ENCODE measurements around the gene GPATCH2L.

GPATCH2L gene

GRCh38 chr14:76123426-76124225 is 28.1 kb upstream of the GPATCH2L start:
- H3K4me1 ChIP-seq (ENCODE audit: control insufficient read depth, insufficient read depth, low read length): no peaks in the 10 kb centered on the region
- no peak overlapping the region for H3K9ac ChIP-seq (ENCODE audit: low read length)
- no peaks in the 10 kb centered on the region for H3K27me3 ChIP-seq (ENCODE audit: control insufficient read depth, insufficient read depth, low read length)
- H3K27ac ChIP-seq (ENCODE audit: low read depth, low read length): no peak overlapping the region
- H3K36me3 ChIP-seq (ENCODE audit: control insufficient read depth, insufficient read depth, low read length): no peaks in the 10 kb centered on the region
- H3K4me3 ChIP-seq (ENCODE audit: low read length): no peak overlapping the region

- Histone ChIP-seq H3K36me3 (ENCODE audit: control insufficient read depth, insufficient read depth, low read length) (no peaks in the 10 kb centered on the region), H3K27me3 (ENCODE audit: control insufficient read depth, insufficient read depth, low read length) (no peaks in the 10 kb centered on the region), H3K4me3 (ENCODE audit: low read length) (no peak overlapping the region), H3K4me1 (ENCODE audit: control insufficient read depth, insufficient read depth, low read length) (no peaks in the 10 kb centered on the region), H3K9ac (ENCODE audit: low read length) (no peak overlapping the region), H3K27ac (ENCODE audit: low read depth, low read length) (no peak overlapping the region)
Measured at GRCh38 chr14:76125511-76125910, 26.2 kb upstream of the GPATCH2L start.

DNA sequence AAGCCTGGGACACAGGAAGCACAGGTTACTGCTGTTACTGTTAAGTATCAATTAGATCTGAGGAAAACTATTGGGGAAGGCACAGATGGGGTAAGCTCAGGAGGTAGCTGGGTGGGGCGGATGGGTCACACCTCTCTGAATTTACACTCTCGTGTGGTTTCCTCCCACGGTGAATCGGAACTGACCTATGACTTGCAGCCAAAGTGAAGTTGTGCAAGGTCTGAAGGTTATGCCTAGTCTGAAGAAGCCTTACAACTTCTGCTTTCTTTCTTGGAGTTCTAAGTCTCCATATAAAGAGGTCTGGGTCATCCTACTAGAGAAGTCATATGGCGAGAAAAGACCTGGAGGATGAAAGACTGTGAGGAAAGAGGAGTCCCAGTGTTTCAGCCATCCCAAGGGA is 25.6 kb upstream of the GPATCH2L start:
- Histone ChIP-seq H3K36me3 (ENCODE audit: control insufficient read depth, insufficient read depth, low read length) (no peaks in the 10 kb centered on the region), H3K4me1 (ENCODE audit: control insufficient read depth, insufficient read depth, low read length) (no peaks in the 10 kb centered on the region), H3K9ac (ENCODE audit: low read length) (no peak overlapping the region), H3K27ac (ENCODE audit: low read depth, low read length) (no peak overlapping the region), H3K4me3 (ENCODE audit: low read length) (no peak overlapping the region), H3K27me3 (ENCODE audit: control insufficient read depth, insufficient read depth, low read length) (no peaks in the 10 kb centered on the region)

DNA sequence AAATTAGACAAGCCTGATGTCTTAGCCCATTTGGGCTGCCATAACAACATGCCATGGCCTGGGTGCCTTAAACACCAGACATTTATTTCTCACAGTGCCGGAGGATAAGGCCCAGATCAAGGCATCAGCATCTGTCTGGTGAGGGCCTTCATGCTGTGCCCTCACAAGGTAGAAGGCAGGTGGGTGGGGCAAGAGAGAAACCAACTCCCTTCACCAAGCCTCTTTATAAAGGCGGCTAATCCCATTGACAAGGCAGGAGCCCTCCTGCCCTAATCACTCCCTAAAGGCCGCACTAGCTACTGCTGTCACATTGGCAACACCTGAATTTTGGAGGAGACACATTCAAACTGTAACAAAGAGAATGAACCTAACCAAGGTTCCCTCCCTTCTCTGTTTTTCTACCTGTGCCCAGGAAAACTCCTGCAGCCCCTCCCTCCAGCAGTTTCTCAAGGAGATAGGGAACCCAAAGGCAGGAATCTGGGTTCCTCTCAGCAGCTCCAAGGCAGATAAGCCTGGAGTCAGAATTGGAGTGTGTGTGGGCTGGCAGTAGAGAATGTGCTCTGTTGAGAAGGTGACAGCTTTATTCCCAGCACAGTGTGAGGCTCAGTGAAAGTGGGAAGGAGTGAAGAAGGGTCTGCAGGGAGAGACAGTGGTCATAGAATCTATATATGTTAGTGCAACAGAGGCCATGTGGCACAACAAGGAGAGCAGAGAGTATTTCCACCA is 21.7 kb upstream of the GPATCH2L start:
- Histone ChIP-seq H3K4me1 (ENCODE audit: control insufficient read depth, insufficient read depth, low read length) (no peaks in the 10 kb centered on the region), H3K4me3 (ENCODE audit: low read length) (no peak overlapping the region), H3K36me3 (ENCODE audit: control insufficient read depth, insufficient read depth, low read length) (no peaks in the 10 kb centered on the region), H3K9ac (ENCODE audit: low read length) (no peak overlapping the region), H3K27ac (ENCODE audit: low read depth, low read length) (no peak overlapping the region), H3K27me3 (ENCODE audit: control insufficient read depth, insufficient read depth, low read length) (no peaks in the 10 kb centered on the region)

- no peak overlapping the region for H3K27ac ChIP-seq (ENCODE audit: low read depth, low read length)
- no peak overlapping the region for H3K9ac ChIP-seq (ENCODE audit: low read length)
- no peak overlapping the region for H3K4me3 ChIP-seq (ENCODE audit: low read length)
- no peaks in the 10 kb centered on the region for H3K36me3 ChIP-seq (ENCODE audit: control insufficient read depth, insufficient read depth, low read length)
- H3K4me1 ChIP-seq (ENCODE audit: control insufficient read depth, insufficient read depth, low read length): no peaks in the 10 kb centered on the region
- H3K27me3 ChIP-seq (ENCODE audit: control insufficient read depth, insufficient read depth, low read length): no peaks in the 10 kb centered on the region
Measured at GRCh38 chr14:76131071-76131965, 20.4 kb upstream of the GPATCH2L start.

DNA sequence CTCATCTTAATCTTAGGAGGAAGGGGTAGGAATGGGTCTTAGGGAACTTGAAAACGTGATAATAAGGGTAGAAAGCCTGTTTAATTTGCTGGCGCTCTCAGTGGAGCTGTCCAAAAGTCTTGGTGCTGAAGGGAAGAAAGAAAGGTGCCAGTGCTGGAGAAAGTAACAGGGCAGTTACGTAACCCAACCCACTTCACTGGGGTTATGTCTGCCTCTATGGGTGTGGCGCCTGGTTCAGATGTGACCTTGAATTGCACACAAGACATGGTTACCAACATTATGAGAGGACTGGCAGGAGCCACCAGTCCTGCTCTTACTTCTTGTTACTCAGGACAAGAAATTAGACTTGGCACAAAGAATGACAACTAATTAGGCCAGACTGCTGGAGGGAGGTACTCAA is 18.6 kb upstream of the GPATCH2L start:
- H3K27ac ChIP-seq (ENCODE audit: low read depth, low read length): no peak overlapping the region
- no peaks in the 10 kb centered on the region for H3K4me1 ChIP-seq (ENCODE audit: control insufficient read depth, insufficient read depth, low read length)
- no peaks in the 10 kb centered on the region for H3K36me3 ChIP-seq (ENCODE audit: control insufficient read depth, insufficient read depth, low read length)
- no peak overlapping the region for H3K4me3 ChIP-seq (ENCODE audit: low read length)
- H3K27me3 ChIP-seq (ENCODE audit: control insufficient read depth, insufficient read depth, low read length): peaks cover 7% of the 10 kb centered on the region
- no peak overlapping the region for H3K9ac ChIP-seq (ENCODE audit: low read length)

DNA sequence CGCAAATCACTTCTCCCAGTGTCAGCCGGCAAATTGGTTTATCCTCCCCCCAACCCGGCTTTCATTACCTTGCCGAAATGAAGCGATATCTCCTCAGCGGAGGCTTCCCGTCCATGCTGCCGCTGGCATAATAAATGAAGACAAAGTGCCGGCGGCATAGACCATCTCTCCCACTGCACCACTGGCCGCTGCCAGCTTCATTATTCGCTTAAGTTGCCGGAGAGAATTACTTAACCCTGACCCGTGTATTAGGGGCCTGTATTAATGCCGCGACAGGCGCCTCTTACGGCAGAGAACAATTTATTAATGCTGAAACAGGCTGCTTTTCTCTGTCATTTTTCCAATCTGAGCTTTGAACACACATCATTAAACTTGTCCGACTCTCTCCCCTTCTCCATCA is 17.5 kb upstream of the GPATCH2L start:
- no peaks in the 10 kb centered on the region for H3K36me3 ChIP-seq (ENCODE audit: control insufficient read depth, insufficient read depth, low read length)
- no peak overlapping the region for H3K4me3 ChIP-seq (ENCODE audit: low read length)
- H3K9ac ChIP-seq (ENCODE audit: low read length): no peak overlapping the region
- no peak overlapping the region for H3K27ac ChIP-seq (ENCODE audit: low read depth, low read length)
- no peaks in the 10 kb centered on the region for H3K4me1 ChIP-seq (ENCODE audit: control insufficient read depth, insufficient read depth, low read length)
- peaks cover 8% of the 10 kb centered on the region for H3K27me3 ChIP-seq (ENCODE audit: control insufficient read depth, insufficient read depth, low read length)

GRCh38 chr14:76135722-76136121 is 16.0 kb upstream of the GPATCH2L start:
- Histone ChIP-seq H3K36me3 (ENCODE audit: control insufficient read depth, insufficient read depth, low read length) (no peaks in the 10 kb centered on the region), H3K4me1 (ENCODE audit: control insufficient read depth, insufficient read depth, low read length) (no peaks in the 10 kb centered on the region), H3K4me3 (ENCODE audit: low read length) (no peak overlapping the region), H3K9ac (ENCODE audit: low read length) (no peak overlapping the region), H3K27me3 (ENCODE audit: control insufficient read depth, insufficient read depth, low read length) (peaks cover 12% of the 10 kb centered on the region), H3K27ac (ENCODE audit: low read depth, low read length) (no peak overlapping the region)

GRCh38 chr14:76136476-76137110 is 15.1 kb upstream of the GPATCH2L start:
- no peaks in the 10 kb centered on the region for H3K36me3 ChIP-seq (ENCODE audit: control insufficient read depth, insufficient read depth, low read length)
- H3K4me3 ChIP-seq (ENCODE audit: low read length): no peak overlapping the region
- no peak overlapping the region for H3K27ac ChIP-seq (ENCODE audit: low read depth, low read length)
- no peak overlapping the region for H3K9ac ChIP-seq (ENCODE audit: low read length)
- H3K4me1 ChIP-seq (ENCODE audit: control insufficient read depth, insufficient read depth, low read length): no peaks in the 10 kb centered on the region
- peaks cover 12% of the 10 kb centered on the region for H3K27me3 ChIP-seq (ENCODE audit: control insufficient read depth, insufficient read depth, low read length)

DNA sequence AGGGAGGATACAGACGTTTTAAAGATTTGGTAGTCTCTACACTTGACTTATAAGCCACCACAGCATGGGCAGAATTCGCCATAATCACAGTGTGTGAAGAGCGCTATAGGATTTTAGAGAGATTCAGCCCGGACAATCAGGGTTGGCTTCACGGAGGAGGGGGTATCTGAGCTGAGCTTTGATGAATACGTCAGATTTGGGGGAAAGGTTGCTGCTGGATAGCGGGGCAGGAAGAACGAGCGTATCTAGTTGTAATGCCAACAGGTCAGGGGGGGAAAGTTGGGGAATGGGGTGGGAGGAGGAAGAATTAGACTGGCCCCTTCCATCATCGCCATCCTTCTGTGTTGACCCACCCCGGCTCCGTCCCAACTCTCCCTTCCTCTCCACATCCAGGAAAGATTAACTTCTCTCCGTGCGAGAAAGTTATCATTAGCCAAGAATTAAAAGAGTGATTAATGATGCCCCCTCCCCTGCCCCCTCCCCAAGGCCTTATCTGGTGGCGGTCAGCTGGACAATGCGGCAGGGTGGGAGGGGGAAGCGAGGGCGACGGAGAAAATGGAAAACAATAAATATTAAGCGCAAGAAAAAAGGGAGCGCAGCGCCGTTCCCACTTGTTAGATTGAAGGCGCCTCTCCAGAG is 13.5 kb upstream of the GPATCH2L start:
- Histone ChIP-seq H3K27me3 (ENCODE audit: control insufficient read depth, insufficient read depth, low read length) (peaks cover 12% of the 10 kb centered on the region), H3K9ac (ENCODE audit: low read length) (no peak overlapping the region), H3K27ac (ENCODE audit: low read depth, low read length) (no peak overlapping the region), H3K4me3 (ENCODE audit: low read length) (no peak overlapping the region), H3K4me1 (ENCODE audit: control insufficient read depth, insufficient read depth, low read length) (no peaks in the 10 kb centered on the region), H3K36me3 (ENCODE audit: control insufficient read depth, insufficient read depth, low read length) (no peaks in the 10 kb centered on the region)

DNA sequence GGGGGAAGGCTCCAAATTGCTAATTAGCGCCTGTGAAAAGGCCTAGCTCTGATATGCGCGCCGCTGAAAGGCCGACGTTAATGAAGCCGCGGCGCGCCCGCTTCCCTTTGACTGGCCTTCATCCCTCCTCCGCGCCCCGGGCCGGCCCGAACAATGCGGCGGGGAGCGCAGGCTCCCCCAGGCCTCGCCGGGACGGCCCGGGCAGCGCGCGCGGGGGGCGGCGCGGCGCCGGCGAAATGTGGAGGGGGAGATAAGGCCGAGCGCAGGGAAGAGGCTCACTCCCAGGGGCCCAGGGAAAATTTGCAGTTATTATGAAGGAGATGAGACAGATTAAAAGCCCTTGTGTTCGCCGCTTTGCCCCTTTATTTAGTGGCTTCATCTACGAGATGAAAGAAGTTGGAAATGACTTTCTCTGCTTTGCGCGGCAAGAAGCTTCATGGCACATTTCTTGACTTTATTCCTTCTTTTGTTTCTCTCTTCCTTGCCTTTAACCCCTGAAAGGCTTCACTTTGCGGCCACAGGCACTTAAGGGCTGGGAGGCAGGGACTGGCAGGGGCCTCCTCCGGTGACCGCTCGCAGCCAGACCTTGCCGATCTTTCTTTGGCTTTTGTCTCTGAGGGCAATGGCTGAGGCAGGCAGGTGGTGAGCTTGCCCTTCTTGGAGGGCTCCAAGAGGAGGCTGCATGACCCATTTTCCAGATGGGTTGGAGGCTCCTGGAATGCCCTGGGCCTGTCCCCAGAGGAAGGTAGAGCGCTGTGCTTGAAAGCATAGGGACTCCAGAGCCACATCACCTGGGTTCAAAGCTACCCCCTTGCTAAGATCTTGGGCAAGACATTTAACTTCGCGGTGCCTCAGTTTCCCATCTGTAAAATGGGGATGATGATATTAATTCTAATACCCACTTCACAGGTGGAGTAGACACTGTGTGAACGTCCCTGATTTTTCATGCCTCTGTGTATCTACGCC is 12.7 kb upstream of the GPATCH2L start:
- no peaks in the 10 kb centered on the region for H3K4me1 ChIP-seq (ENCODE audit: control insufficient read depth, insufficient read depth, low read length)
- H3K9ac ChIP-seq (ENCODE audit: low read length): no peak overlapping the region
- no peak overlapping the region for H3K27ac ChIP-seq (ENCODE audit: low read depth, low read length)
- no peak overlapping the region for H3K4me3 ChIP-seq (ENCODE audit: low read length)
- H3K27me3 ChIP-seq (ENCODE audit: control insufficient read depth, insufficient read depth, low read length): peaks cover 12% of the 10 kb centered on the region
- H3K36me3 ChIP-seq (ENCODE audit: control insufficient read depth, insufficient read depth, low read length): no peaks in the 10 kb centered on the region
